GM23248 (cell line): ENCODE data around the gene HIVEP3.

ENCODE experiments used
- EZH2 ChIP-seq: fragments of 200-600 bp; sonication (generic); IDR thresholded peaks from 2 replicates; pipeline ENCODE4 v1.6.1; 2018; ENCODE audit warnings: antibody characterized with exemption, mild to moderate bottlenecking; ENCODE audit not compliant: insufficient read depth, poor library complexity, severe bottlenecking
- EZH2phosphoT487 ChIP-seq: fragments of 200-600 bp; sonication (generic); IDR thresholded peaks from 2 replicates; pipeline ENCODE4 v1.6.1; 2018; ENCODE audit warnings: antibody characterized with exemption, moderate library complexity, mild to moderate bottlenecking, low read depth; ENCODE audit not compliant: insufficient read depth

DNA sequence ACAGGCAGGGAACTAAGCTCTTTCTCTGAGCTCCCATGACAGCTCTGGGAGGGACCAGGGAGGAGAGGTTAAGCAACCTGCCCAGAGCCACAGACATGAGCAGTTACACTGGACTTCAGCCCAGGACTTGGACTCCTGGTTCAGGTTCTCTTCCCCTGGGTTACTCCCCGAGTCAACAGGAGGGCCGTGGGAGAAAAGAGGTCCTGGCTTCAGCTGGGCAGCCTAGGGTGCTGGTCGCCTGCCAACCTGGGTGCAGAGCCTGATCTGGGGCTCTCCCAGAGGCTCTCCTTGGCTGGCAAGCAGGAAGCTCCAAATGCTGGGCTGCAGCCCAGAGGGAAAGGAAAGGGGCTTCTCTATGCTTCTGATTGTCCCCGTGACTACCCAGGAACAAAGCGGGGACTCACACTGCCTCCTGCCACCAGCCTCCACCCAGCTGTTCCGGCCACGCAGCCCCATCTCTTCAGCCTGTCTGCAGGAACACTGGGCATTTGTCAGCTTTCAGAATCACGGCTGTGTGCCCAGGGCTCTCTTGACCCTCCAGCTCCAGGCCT, 141.8 kb downstream of the HIVEP3 start:
- no peak for TF ChIP-seq EZH2
- no peak for TF ChIP-seq EZH2phosphoT487
